Measurements from ENCODE around the gene SOX9. TPM values are rescaled to one million over a fixed set of nuclear protein-coding genes. Genes with fewer than 3 reads are reported as not detected.

Gene SOX9
- total RNA-seq, 6 experiments from 2014 or later = 1.2 to 5.9 (median 1.9) TPM

DNA sequence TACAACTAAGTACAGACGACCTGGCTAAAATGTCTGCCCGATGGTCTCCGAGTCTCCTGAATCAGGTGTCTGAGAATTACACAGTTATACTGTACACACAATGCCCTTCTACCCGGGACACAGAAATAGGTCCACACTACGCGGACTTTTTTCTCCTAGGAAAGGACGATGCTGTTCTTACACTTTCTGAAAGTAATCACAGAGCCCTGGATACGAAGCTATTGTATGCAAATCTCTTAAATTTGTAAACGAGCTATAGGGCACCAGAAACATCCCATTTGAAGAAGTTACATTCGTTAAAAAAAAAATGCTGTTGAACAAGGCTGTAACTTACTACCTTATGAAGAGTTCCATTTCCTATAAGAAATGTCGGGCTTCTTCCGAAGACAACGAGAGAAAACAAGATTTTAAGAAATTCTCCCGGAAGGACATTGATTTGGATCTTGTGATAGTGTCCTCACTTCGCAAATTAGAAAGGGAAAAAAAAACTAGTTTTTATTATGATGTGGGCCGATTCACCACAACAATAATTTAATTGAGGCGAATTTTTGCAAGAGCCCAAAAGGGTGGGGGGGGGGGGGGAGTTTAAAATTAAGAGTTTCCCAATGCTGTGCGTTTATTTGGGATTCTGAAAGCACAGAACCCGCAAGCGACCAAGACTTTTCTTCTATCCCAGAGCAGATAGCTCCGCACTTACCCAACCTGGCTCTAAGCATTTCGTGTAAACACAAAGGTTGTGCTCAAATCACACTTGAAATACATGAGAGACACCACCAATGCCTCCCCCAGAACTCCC is 1.5 kb upstream of the SOX9 start:
- H3K4me1 ChIP-seq = peaks cover 0 to 32% (median 4%) of the 10 kb centered on the region in 4 donors
- ATAC-seq (no peak), DNase-seq (no peak)
- H3K27ac ChIP-seq = peak overlapping the region in 1 of 3 donors; percentile 53
- TF ChIP-seq POLR2A (IDR thresholded peaks at IDR 0.05) = no peak
- TF ChIP-seq, protein P1, sequence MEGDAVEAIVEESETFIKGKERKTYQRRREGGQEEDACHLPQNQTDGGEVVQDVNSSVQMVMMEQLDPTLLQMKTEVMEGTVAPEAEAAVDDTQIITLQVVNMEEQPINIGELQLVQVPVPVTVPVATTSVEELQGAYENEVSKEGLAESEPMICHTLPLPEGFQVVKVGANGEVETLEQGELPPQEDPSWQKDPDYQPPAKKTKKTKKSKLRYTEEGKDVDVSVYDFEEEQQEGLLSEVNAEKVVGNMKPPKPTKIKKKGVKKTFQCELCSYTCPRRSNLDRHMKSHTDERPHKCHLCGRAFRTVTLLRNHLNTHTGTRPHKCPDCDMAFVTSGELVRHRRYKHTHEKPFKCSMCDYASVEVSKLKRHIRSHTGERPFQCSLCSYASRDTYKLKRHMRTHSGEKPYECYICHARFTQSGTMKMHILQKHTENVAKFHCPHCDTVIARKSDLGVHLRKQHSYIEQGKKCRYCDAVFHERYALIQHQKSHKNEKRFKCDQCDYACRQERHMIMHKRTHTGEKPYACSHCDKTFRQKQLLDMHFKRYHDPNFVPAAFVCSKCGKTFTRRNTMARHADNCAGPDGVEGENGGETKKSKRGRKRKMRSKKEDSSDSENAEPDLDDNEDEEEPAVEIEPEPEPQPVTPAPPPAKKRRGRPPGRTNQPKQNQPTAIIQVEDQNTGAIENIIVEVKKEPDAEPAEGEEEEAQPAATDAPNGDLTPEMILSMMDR (IDR thresholded peaks at IDR 0.05) = no peak
- 5% methylated on average over 22 of the region's 22 CpGs for WGBS (ENCODE audit: insufficient coverage, low coverage, low lambda C conversion rate, missing lambda C conversion rate)
- no peaks in the 10 kb centered on the region for H3K9me3 ChIP-seq
- peak overlapping the region; percentile 25 to 49 (median 35) for H3K4me3 ChIP-seq
- intact Hi-C loops (cut with DNase I) = no loop called here
- no peaks in the 10 kb centered on the region for H3K36me3 ChIP-seq
- H3K27me3 ChIP-seq = peaks cover 0 to 45% of the 10 kb centered on the region in 2 donors

DNA sequence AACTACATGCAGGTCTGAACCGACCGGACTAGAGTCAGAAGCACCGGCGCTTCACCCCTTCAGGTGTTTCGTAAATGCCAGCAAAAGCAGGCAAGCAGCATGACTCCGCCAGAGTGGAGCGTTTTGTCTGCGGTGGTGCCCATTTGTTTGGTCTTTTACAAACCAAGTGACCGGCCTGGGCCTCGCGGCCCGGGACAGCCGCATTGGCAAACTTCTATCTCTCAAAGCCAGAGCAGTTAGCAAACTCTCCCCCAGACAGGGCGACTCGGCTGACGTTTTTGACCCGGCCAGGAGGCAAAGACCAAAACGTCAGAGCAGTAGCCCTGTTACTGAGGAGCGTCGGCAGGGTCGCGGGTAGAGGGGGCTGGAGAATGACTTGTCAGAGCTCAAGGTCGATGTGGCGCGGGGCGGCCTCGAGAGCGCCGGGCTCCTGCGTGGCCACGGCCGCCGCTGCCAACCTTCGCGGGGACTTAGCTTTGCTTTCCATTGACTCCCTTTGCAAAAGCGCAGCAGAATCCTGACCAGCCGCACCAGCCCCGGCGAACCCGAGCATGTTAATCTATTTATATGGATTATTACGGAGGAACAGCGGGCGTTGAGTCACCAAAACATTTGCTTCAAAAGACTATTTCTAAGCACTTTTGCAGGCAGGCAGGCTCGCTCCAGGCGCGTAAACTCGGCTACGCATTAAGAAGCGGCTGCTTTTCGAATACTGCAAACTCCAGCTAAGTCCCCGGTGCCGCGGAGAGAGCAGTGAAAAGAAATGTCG is 763 bp upstream of the SOX9 start:
- Histone ChIP-seq H3K27ac (peak overlapping the region in 2 of 3 donors; percentile 53 to 57), H3K36me3 (no peaks in the 10 kb centered on the region), H3K4me1 (peaks cover 0 to 32% (median 4%) of the 10 kb centered on the region in 4 donors), H3K9me3 (no peaks in the 10 kb centered on the region), H3K4me3 (peak overlapping the region; percentile 25 to 49 (median 35)), H3K27me3 (peaks cover 0 to 45% of the 10 kb centered on the region in 2 donors)
- DNase-seq (peak; percentile 39 to 66 (median 59)), ATAC-seq (peak in 3 of 4 donors; percentile 11 to 39 (median 26))
- TF ChIP-seq, protein P1 (IDR thresholded peaks at IDR 0.05) = no peak
- peak; percentile 14 for TF ChIP-seq POLR2A (IDR thresholded peaks at IDR 0.05)
- 3% methylated on average over 26 of the region's 54 CpGs for WGBS (ENCODE audit: insufficient coverage, low coverage, low lambda C conversion rate, missing lambda C conversion rate)
- intact Hi-C loops (cut with DNase I) = no loop called here

DNA sequence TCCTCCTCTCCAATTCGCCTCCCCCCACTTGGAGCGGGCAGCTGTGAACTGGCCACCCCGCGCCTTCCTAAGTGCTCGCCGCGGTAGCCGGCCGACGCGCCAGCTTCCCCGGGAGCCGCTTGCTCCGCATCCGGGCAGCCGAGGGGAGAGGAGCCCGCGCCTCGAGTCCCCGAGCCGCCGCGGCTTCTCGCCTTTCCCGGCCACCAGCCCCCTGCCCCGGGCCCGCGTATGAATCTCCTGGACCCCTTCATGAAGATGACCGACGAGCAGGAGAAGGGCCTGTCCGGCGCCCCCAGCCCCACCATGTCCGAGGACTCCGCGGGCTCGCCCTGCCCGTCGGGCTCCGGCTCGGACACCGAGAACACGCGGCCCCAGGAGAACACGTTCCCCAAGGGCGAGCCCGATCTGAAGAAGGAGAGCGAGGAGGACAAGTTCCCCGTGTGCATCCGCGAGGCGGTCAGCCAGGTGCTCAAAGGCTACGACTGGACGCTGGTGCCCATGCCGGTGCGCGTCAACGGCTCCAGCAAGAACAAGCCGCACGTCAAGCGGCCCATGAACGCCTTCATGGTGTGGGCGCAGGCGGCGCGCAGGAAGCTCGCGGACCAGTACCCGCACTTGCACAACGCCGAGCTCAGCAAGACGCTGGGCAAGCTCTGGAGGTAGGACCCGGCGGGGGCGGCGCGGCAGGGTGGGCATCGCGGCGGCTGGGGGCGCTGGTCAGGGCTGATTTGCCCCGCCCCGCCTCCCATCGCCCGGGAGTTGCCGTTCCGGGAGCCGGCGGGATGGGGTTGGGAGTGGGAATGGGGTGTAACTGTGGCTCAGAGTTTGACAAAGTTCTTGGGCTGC is 567 bp downstream of the SOX9 start:
- H3K4me1 ChIP-seq = peaks cover 0 to 32% (median 4%) of the 10 kb centered on the region in 4 donors
- 1% methylated on average over 17 of the region's 88 CpGs for WGBS (ENCODE audit: insufficient coverage, low coverage, low lambda C conversion rate, missing lambda C conversion rate)
- intact Hi-C loops (cut with DNase I) = no loop called here
- peaks cover 0 to 36% of the 10 kb centered on the region in 2 donors for H3K27me3 ChIP-seq
- no peaks in the 10 kb centered on the region for H3K9me3 ChIP-seq
- TF ChIP-seq POLR2A (IDR thresholded peaks at IDR 0.05) = no peak
- TF ChIP-seq, protein P1 (IDR thresholded peaks at IDR 0.05) = no peak
- H3K4me3 ChIP-seq = peak overlapping the region; percentile 43 to 49 (median 47)
- H3K27ac ChIP-seq = peak overlapping the region in 2 of 3 donors; percentile 43 to 51
- DNase-seq (peak; percentile 40 to 56 (median 48)), ATAC-seq (peak in 2 of 4 donors; percentile 2 to 14)
- no peaks in the 10 kb centered on the region for H3K36me3 ChIP-seq
